Measurements from ENCODE around the gene MLLT6.

MLLT6 gene

DNA sequence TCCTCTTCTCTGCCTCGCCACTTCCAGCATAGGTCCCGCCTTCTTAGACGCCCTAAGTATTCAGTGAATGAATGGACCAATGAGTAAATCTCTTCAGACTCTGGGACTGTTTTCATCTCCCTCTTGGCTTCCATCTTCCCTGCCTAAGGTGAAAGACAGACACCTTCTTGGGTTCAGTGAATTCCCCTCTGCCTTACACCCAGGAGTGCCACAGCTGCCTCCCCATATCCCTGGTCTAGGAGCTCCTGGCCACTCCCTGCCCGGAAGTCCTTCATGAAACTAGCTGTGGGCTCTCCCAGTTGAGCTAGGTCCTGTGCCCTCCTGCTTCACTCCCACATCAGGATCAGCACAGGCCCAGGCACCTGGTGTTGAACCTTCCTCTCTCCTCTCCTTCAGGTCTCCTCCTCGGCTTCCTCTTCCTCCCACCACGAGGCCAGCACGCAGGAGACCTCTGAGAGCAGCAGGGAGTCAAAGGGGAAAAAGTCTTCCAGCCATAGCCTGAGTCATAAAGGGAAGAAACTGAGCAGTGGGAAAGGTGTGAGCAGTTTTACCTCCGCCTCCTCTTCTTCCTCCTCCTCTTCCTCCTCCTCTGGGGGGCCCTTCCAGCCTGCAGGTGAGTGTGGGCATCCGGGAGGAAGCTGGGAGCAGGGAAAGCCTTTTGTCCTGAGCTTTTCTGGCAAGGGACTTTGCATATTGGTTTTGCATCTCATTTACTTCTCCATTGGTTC lies 10.3 kb downstream of the MLLT6 start:
- no peak for TF ChIP-seq Cebpa-rat (IDR thresholded peaks at IDR 0.05)
- Histone ChIP-seq H3K36me3 (peaks cover 73 to 88% (median 81%) of the 10 kb centered on the region in 11 experiments), H3K27ac (peak overlapping the region in 10 of 11 experiments; percentile 0 to 54 (median 24); a peak in 11 of 22 replicates), H3K4me2 (peak overlapping the region in 8 of 11 experiments; percentile 5 to 78 (median 23); a peak in 12 of 22 replicates), H3K4me1 (peaks cover 53 to 82% (median 65%) of the 10 kb centered on the region in 10 experiments), H3K9me3 (replicated peaks in 1 of 11) (no peaks in the 10 kb centered on the region), H3K27me3 (no peaks in the 10 kb centered on the region), H4K20me1 (peaks cover 2 to 41% (median 12%) of the 10 kb centered on the region in 11 experiments; a peak in 15 of 22 replicates), H3K9ac (peak overlapping the region in 7 of 11 experiments; percentile 1 to 61 (median 31); a peak in 10 of 22 replicates), H3K4me3 (no peak overlapping the region)

DNA sequence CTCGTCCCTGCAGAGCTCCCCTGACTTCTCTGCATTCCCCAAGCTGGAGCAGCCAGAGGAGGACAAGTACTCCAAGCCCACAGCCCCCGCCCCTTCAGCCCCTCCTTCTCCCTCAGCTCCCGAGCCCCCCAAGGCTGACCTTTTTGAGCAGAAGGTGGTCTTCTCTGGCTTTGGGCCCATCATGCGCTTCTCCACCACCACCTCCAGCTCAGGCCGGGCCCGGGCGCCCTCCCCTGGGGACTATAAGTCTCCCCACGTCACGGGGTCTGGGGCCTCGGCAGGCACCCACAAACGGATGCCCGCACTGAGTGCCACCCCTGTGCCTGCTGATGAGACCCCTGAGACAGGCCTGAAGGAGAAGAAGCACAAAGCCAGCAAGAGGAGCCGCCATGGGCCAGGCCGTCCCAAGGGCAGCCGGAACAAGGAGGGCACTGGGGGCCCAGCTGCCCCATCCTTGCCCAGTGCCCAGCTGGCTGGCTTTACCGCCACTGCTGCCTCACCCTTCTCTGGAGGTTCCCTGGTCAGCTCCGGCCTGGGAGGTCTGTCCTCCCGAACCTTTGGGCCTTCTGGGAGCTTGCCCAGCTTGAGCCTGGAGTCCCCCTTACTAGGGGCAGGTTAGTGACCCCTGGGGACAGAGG lies 11.4 kb downstream of the MLLT6 start:
- peaks cover 84 to 98% (median 92%) of the 10 kb centered on the region in 11 experiments for H3K36me3 ChIP-seq
- no peaks in the 10 kb centered on the region for H3K27me3 ChIP-seq
- H3K4me2 ChIP-seq: peak overlapping the region in 2 of 11 experiments; percentile 62 to 78; a peak in 3 of 22 replicates
- peaks cover 52 to 82% (median 64%) of the 10 kb centered on the region in 10 experiments for H3K4me1 ChIP-seq
- peaks cover 0 to 34% (median 7%) of the 10 kb centered on the region in 11 experiments; a peak in 11 of 22 replicates for H4K20me1 ChIP-seq
- peak overlapping the region in 4 of 11 experiments; percentile 9 to 24 (median 14); a peak in 2 of 22 replicates for H3K9ac ChIP-seq
- no peak overlapping the region for H3K4me3 ChIP-seq
- peak overlapping the region in 4 of 11 experiments; percentile 5 to 47 (median 23); a peak in 3 of 22 replicates for H3K27ac ChIP-seq
- no peak for TF ChIP-seq Cebpa-rat (IDR thresholded peaks at IDR 0.05)
- H3K9me3 ChIP-seq (replicated peaks in 1 of 11): no peaks in the 10 kb centered on the region

DNA sequence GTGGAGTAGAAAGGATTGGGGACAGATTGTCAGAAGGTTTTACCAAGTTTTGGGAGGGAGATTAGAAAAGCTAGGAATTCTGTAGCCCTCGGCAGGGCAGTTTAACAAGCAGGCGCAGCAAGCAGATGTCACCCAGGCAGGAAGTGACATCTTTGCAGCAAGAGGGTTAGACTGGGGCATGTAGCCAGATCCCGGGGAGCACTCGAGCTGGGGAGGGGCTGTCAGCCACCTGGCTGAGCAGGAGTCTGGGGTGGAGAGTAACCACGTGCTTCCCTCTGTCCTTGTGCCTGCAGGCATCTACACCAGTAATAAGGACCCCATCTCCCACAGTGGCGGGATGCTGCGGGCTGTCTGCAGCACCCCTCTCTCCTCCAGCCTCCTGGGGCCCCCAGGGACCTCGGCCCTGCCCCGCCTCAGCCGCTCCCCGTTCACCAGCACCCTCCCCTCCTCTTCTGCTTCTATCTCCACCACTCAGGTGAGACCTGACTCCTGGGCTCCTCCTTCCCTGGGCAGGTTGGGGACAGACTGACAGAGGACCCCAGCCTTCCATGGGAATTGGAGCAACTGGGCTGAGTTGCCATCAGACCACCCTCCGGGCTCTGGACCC lies 12.2 kb downstream of the MLLT6 start:
- peaks cover 52 to 82% (median 64%) of the 10 kb centered on the region in 10 experiments for H3K4me1 ChIP-seq
- H3K9me3 ChIP-seq (replicated peaks in 1 of 11): no peaks in the 10 kb centered on the region
- no peaks in the 10 kb centered on the region for H3K27me3 ChIP-seq
- H3K27ac ChIP-seq: peak overlapping the region in 3 of 11 experiments; percentile 10 to 47 (median 36); a peak in 3 of 22 replicates
- peak overlapping the region in 3 of 11 experiments; percentile 9 to 24 (median 18); a peak in 3 of 22 replicates for H3K9ac ChIP-seq
- H3K4me2 ChIP-seq: no peak overlapping the region; a peak in 1 of 22 replicates
- TF ChIP-seq Cebpa-rat (IDR thresholded peaks at IDR 0.05): no peak
- peaks cover 88 to 100% (median 97%) of the 10 kb centered on the region in 11 experiments for H3K36me3 ChIP-seq
- H3K4me3 ChIP-seq: no peak overlapping the region
- H4K20me1 ChIP-seq: peaks cover 0 to 26% (median 5%) of the 10 kb centered on the region in 11 experiments; a peak in 9 of 22 replicates

DNA sequence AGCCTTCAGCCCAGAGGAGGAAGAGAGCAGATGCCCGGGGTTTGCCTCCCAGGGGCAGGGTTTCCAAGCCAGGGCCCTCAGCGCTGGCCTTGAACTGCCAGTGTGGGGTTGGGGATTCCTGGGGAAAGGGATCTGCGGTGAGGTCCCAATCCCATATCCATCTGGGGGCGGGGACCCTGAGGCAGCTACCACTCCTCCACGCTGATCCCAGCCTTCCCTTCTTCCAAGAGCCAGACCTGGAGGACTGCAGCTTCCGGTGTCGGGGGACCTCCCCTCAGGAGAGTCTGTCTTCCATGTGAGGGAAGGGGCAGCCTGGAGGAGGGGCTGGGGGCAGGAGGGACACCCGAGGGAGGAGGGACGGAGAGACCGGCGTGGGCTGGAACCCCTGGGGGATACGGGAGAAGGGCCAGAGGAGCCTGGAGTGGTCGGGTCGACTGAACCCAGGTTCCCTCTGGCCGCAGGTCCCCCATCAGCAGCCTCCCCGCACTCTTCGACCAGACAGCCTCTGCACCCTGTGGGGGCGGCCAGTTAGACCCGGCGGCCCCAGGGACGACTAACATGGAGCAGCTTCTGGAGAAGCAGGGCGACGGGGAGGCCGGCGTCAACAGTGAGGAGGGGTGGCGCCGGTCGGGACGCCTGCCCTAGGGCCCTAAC lies 14.3 kb downstream of the MLLT6 start:
- H3K27me3 ChIP-seq: no peaks in the 10 kb centered on the region
- peak overlapping the region in 2 of 11 experiments; percentile 2 to 31; a peak in 2 of 22 replicates for H3K9ac ChIP-seq
- no peak for TF ChIP-seq Cebpa-rat (IDR thresholded peaks at IDR 0.05)
- H3K9me3 ChIP-seq (replicated peaks in 1 of 11): no peaks in the 10 kb centered on the region
- H3K4me1 ChIP-seq: peaks cover 36 to 79% (median 58%) of the 10 kb centered on the region in 10 experiments
- no peak overlapping the region for H3K4me2 ChIP-seq
- no peak overlapping the region for H3K4me3 ChIP-seq
- H3K27ac ChIP-seq: peak overlapping the region in 4 of 11 experiments; percentile 16 to 27 (median 25); a peak in 5 of 22 replicates
- peaks cover 0 to 21% (median 5%) of the 10 kb centered on the region in 11 experiments; a peak in 7 of 22 replicates for H4K20me1 ChIP-seq
- peaks cover 81 to 99% (median 92%) of the 10 kb centered on the region in 11 experiments for H3K36me3 ChIP-seq

DNA sequence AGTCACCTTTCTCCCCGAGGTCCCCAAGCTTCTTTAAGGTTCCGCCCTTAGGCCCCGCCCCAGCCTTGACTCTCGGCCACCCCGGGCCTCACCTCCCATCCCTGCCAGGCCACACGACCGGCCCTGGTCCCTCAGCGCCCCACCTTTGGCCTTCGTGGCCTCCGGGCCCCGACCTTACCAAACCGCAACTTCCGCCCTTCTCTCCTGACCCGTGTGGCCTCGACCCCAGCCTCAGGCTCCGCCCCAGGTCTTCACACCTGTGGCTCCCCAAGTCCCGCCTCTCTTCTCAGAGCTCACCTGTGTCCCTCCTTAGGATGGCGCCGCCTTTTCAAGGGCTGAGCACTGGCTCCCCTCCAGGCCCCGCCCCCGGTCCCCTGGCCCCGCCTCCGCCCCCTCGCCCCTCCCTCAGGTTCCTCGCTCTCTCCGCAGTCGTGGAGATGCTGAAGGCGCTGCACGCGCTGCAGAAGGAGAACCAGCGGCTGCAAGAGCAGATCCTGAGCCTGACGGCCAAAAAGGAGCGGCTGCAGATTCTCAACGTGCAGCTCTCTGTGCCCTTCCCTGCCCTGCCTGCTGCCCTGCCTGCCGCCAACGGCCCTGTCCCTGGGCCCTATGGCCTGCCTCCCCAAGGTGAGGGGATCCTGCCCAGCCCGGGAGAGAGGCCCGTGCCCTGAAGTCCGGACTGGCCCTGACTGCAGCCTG lies 15.0 kb downstream of the MLLT6 start:
- H3K9me3 ChIP-seq (replicated peaks in 1 of 11): no peaks in the 10 kb centered on the region
- H4K20me1 ChIP-seq: peaks cover 0 to 21% (median 5%) of the 10 kb centered on the region in 11 experiments; a peak in 7 of 22 replicates
- peak overlapping the region in 3 of 11 experiments; percentile 2 to 31 (median 21); a peak in 3 of 22 replicates for H3K9ac ChIP-seq
- TF ChIP-seq Cebpa-rat (IDR thresholded peaks at IDR 0.05): no peak
- peaks cover 83 to 99% (median 92%) of the 10 kb centered on the region in 11 experiments for H3K36me3 ChIP-seq
- H3K4me1 ChIP-seq: peaks cover 36 to 79% (median 58%) of the 10 kb centered on the region in 10 experiments
- H3K4me2 ChIP-seq: peak overlapping the region in 5 of 11 experiments; percentile 13 to 67 (median 49); a peak in 7 of 22 replicates
- peak overlapping the region in 3 of 11 experiments; percentile 16 to 27 (median 25); a peak in 5 of 22 replicates for H3K27ac ChIP-seq
- no peak overlapping the region for H3K4me3 ChIP-seq
- no peaks in the 10 kb centered on the region for H3K27me3 ChIP-seq

DNA sequence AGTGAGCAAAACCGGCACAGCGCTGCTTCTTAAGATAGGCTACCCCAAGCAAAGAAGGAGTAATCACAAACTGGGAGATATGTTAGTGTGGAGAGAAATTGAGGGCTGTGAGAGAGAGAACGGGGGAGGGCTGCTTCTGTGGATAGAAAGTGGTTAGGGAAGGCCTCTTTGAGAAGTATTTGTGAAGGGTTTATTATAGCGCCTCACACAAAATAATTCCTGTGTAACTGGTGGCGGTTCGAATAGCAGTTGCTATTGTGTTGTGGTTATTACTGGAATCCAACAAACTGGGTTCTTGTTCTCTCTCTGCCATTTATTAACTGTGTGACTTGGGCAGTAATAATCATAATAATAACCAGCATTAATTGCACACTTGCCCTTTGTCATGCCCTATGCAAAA lies 15.9 kb downstream of the MLLT6 start:
- Histone ChIP-seq H3K27me3 (no peaks in the 10 kb centered on the region), H3K4me2 (peak overlapping the region in 6 of 11 experiments; percentile 13 to 67 (median 52); a peak in 7 of 22 replicates), H3K9ac (peak overlapping the region in 2 of 11 experiments; percentile 2 to 21; a peak in 2 of 22 replicates), H3K9me3 (replicated peaks in 1 of 11) (no peaks in the 10 kb centered on the region), H3K36me3 (peaks cover 81 to 96% (median 89%) of the 10 kb centered on the region in 11 experiments), H3K4me1 (peaks cover 36 to 79% (median 59%) of the 10 kb centered on the region in 10 experiments), H4K20me1 (peaks cover 0 to 21% (median 4%) of the 10 kb centered on the region in 11 experiments; a peak in 7 of 22 replicates), H3K27ac (peak overlapping the region in 1 of 11 experiments; percentile 5; a peak in 1 of 22 replicates), H3K4me3 (no peak overlapping the region)
- TF ChIP-seq Cebpa-rat (IDR thresholded peaks at IDR 0.05): no peak

DNA sequence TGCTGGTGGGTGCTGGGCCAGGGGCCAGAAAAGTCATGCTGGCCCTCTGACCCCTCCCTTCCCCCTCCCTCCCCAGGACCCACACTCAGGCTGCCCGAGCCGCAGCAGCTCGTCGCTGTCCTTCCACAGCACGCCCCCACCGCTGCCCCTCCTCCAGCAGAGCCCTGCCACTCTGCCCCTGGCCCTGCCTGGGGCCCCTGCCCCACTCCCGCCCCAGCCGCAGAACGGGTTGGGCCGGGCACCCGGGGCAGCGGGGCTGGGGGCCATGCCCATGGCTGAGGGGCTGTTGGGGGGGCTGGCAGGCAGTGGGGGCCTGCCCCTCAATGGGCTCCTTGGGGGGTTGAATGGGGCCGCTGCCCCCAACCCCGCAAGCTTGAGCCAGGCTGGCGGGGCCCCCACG lies 16.7 kb downstream of the MLLT6 start:
- peaks cover 73 to 90% (median 80%) of the 10 kb centered on the region in 11 experiments for H3K36me3 ChIP-seq
- peaks cover 38 to 79% (median 62%) of the 10 kb centered on the region in 10 experiments for H3K4me1 ChIP-seq
- peak overlapping the region in 5 of 11 experiments; percentile 15 to 35 (median 28); a peak in 4 of 22 replicates for H3K27ac ChIP-seq
- peak overlapping the region in 10 of 11 experiments; percentile 21 to 67 (median 52); a peak in 16 of 22 replicates for H3K4me2 ChIP-seq
- TF ChIP-seq Cebpa-rat (IDR thresholded peaks at IDR 0.05): no peak
- H4K20me1 ChIP-seq: peaks cover 0 to 21% (median 4%) of the 10 kb centered on the region in 11 experiments; a peak in 5 of 22 replicates
- peak overlapping the region in 6 of 11 experiments; percentile 6 to 59 (median 36); a peak in 8 of 22 replicates for H3K9ac ChIP-seq
- no peaks in the 10 kb centered on the region for H3K27me3 ChIP-seq
- no peaks in the 10 kb centered on the region for H3K9me3 ChIP-seq (replicated peaks in 1 of 11)
- H3K4me3 ChIP-seq: no peak overlapping the region
